Stimulated activated CD8-positive, alpha-beta memory T cell treated with anti-CD3 and anti-CD28 coated beads, Interleukin-7, amount 100 ng/mL, for 4 hours (primary cell): ENCODE measurements around the gene STEAP1B.

Experiments used
- DNase-seq, 2 donors: peaks; one replicate each; pipeline ENCODE4 v3.0.0-alpha.2; 2020; ENCODE audit warnings: low read depth in 2 of 2

Gene STEAP1B

GRCh38 chr7:22400936-22401553 is 98.9 kb downstream of the STEAP1B start:
- DNase-seq: no peak

GRCh38 chr7:22400150-22400814 is 99.7 kb downstream of the STEAP1B start:
- no peak for DNase-seq

GRCh38 chr7:22399546-22399945 is 100.4 kb downstream of the STEAP1B start:
- no peak for DNase-seq

GRCh38 chr7:22399091-22399490 is 100.9 kb downstream of the STEAP1B start:
- no peak for DNase-seq

GRCh38 chr7:22397981-22398380 is 102.0 kb downstream of the STEAP1B start:
- DNase-seq: no peak

GRCh38 chr7:22395222-22395621 is 104.8 kb downstream of the STEAP1B start:
- no peak for DNase-seq

- no peak for DNase-seq
These were observed 105.2 kb downstream of the STEAP1B start for GRCh38 chr7:22394739-22395138.

GRCh38 chr7:22393913-22394729 is 105.9 kb downstream of the STEAP1B start:
- no peak for DNase-seq

- no peak for DNase-seq
These were observed 109.5 kb downstream of the STEAP1B start for GRCh38 chr7:22390516-22390915.

- DNase-seq: no peak
These were observed 110.1 kb downstream of the STEAP1B start for GRCh38 chr7:22389892-22390291.

GRCh38 chr7:22387583-22387982 is 112.4 kb downstream of the STEAP1B start:
- DNase-seq: no peak

- DNase-seq: no peak
These were observed 113.1 kb downstream of the STEAP1B start for GRCh38 chr7:22386865-22387264.

- DNase-seq: no peak
These were observed 113.7 kb downstream of the STEAP1B start for GRCh38 chr7:22386206-22386858.

- no peak for DNase-seq
These were observed 114.7 kb downstream of the STEAP1B start for GRCh38 chr7:22385326-22385725.

GRCh38 chr7:22380333-22380732 is 119.7 kb downstream of the STEAP1B start:
- no peak for DNase-seq

GRCh38 chr7:22378199-22378980 is 121.6 kb downstream of the STEAP1B start:
- no peak for DNase-seq

GRCh38 chr7:22377703-22378102 is 122.3 kb downstream of the STEAP1B start:
- no peak for DNase-seq

- no peak for DNase-seq
These were observed 124.5 kb downstream of the STEAP1B start for GRCh38 chr7:22375359-22376048.

- no peak for DNase-seq
These were observed 126.1 kb downstream of the STEAP1B start for GRCh38 chr7:22373911-22374310.

- no peak for DNase-seq
These were observed 126.6 kb downstream of the STEAP1B start for GRCh38 chr7:22373388-22373787.

- DNase-seq: no peak
These were observed 127.1 kb downstream of the STEAP1B start for GRCh38 chr7:22372863-22373262.
